Gastroesophageal sphincter (tissue), 4 donors: ENCODE data around the gene POLR2L. TPM values are rescaled to one million over a fixed set of nuclear protein-coding genes. Genes with fewer than 3 reads are reported as not detected.

Source experiments
- ATAC-seq: fragments of 150-250 bp; one replicate; pipeline ENCODE4 v1.9.1; 2016; ENCODE audit warnings: mild to moderate bottlenecking, moderate library complexity
- H3K27ac ChIP-seq, 4 donors: fragments of 200-600 bp; sonication (generic) in 3 of 4; 1 replicate in 3 of 4; 2 replicates in 1 of 4; pipeline ENCODE4 v1.5.1; 2016 to 2019
- H3K27me3 ChIP-seq: fragments of 200-600 bp; sonication (generic); one replicate; pipeline ENCODE4 v1.5.1; 2019
- H3K36me3 ChIP-seq, 2 donors: fragments of 200-600 bp; sonication (generic); one replicate each; pipeline ENCODE4 v1.5.1; 2019; ENCODE audit warnings: control low read depth in 1 of 2
- H3K4me1 ChIP-seq, 3 donors: fragments of 200-600 bp; sonication (generic); 1 replicate in 2 of 3; 2 replicates in 1 of 3; pipeline ENCODE4 v1.5.1; 2016 to 2019; ENCODE audit warnings: control low read depth in 2 of 3
- H3K4me3 ChIP-seq, 2 donors: fragments of 200-600 bp; sonication (generic); one replicate each; pipeline ENCODE4 v1.5.1; 2019; ENCODE audit warnings: mild to moderate bottlenecking in 1 of 2, moderate library complexity in 1 of 2
- H3K9me3 ChIP-seq, 3 donors: fragments of 200-600 bp; sonication (generic); one replicate each; pipeline ENCODE4 v1.5.1; 2017 to 2019; ENCODE audit warnings: control low read depth in 2 of 3
- EP300 ChIP-seq: sonication (generic); formaldehyde crosslinking; IDR thresholded peaks from one replicate; pipeline ENCODE4 v1.6.1; 2017; ENCODE audit warnings: antibody characterized with exemption, mild to moderate bottlenecking
- POLR2A ChIP-seq, 2 donors: fragments of 450-650 bp; IDR thresholded peaks; one replicate each; pipeline ENCODE4 v1.6.1; 2017; ENCODE audit warnings: antibody characterized with exemption in 2 of 2, mild to moderate bottlenecking in 2 of 2, moderate library complexity in 1 of 2
- POLR2AphosphoS5 ChIP-seq: sonication (generic); formaldehyde crosslinking; IDR thresholded peaks from one replicate; pipeline ENCODE4 v1.6.1; 2017; ENCODE audit warnings: antibody characterized with exemption
- WGBS, 2 donors: methylation state at CpG; one replicate each; pipeline ENCODE4 v1.1.5; 2018; ENCODE audit warnings: low coverage in 1 of 2; 5-methylcytosine and 5-hydroxymethylcytosine counted together
- total RNA-seq, 4 donors: library from RNA; depleted of rRNA; stranded (reverse); fragments of >200 nt; gene quantifications; one replicate each; pipeline ENCODE4 v1.1.0, GENCODE V29; 2016
- TF ChIP-seq, protein P1 (sequence below), 4 experiments: fragments of 200-600 bp in 2 of 4; fragments of 450-650 bp in 2 of 4; sonication (generic) in 1 of 4; IDR thresholded peaks; one replicate each; pipeline ENCODE4 v1.5.1; 2017 to 2019; ENCODE audit warnings: antibody characterized with exemption in 4 of 4, mild to moderate bottlenecking in 2 of 4, moderate library complexity in 2 of 4

Gene POLR2L
- total RNA-seq, 4 donors from 2014 or later, result 65.5 to 86.0 (median 71.8) TPM

DNA sequence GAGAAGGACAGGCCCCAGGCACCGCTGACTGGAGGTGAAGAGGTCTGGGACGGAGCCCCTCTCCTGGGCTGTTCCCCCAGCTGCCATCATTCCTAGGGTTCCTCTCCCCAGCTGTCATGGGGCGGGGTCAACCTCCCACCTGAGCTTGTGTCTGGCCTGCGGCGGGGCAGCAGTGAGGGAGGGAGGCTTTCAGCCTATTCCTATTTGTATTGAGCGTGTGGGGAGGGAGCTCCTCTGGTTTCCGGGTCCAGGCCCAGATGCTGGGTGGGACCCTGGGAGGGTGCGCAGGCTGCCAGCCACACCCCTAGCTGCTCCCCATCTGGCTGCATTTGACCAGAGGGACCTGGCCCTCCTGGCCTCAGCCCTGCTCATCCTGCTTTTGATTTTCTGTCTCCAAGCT, 14.1 kb upstream of the POLR2L start:
- Histone ChIP-seq H3K9me3 (no peaks in the 10 kb centered on the region), H3K27me3 (no peaks in the 10 kb centered on the region), H3K27ac (no peak overlapping the region), H3K4me3 (no peak overlapping the region), H3K4me1 (peaks cover 0 to 85% (median 17%) of the 10 kb centered on the region in 3 donors), H3K36me3 (peaks cover 0 to 39% of the 10 kb centered on the region in 2 donors)
- TF ChIP-seq EP300 (no peak), POLR2A (IDR thresholded peaks at IDR 0.05) (no peak), POLR2AphosphoS5 (no peak)
- TF ChIP-seq, protein P1, sequence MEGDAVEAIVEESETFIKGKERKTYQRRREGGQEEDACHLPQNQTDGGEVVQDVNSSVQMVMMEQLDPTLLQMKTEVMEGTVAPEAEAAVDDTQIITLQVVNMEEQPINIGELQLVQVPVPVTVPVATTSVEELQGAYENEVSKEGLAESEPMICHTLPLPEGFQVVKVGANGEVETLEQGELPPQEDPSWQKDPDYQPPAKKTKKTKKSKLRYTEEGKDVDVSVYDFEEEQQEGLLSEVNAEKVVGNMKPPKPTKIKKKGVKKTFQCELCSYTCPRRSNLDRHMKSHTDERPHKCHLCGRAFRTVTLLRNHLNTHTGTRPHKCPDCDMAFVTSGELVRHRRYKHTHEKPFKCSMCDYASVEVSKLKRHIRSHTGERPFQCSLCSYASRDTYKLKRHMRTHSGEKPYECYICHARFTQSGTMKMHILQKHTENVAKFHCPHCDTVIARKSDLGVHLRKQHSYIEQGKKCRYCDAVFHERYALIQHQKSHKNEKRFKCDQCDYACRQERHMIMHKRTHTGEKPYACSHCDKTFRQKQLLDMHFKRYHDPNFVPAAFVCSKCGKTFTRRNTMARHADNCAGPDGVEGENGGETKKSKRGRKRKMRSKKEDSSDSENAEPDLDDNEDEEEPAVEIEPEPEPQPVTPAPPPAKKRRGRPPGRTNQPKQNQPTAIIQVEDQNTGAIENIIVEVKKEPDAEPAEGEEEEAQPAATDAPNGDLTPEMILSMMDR (IDR thresholded peaks at IDR 0.05), result no peak
- 67 to 83% methylated on average over 1 of the region's 8 CpGs for WGBS, 2 donors
- ATAC-seq, result no peak

DNA sequence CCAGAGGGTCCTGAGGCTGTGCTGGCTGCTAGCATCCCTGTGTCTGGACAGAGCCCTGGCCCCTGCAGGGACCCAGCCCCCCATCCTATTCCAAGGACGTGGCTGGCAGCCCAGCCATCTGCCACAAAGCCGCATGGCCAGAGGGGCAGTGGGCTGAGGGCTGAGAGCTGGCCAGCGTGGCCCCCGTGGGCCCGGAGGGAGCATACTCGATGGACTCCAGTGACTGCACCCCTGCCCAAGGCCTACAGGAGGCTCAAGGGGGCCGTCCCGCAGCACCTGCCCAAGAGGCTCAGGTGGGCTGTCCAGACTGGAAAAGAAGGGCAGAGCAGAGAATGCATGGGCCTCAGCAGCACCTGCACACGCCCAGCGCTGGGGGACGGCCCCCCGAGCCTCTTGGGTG, 13.5 kb upstream of the POLR2L start:
- no peaks in the 10 kb centered on the region for H3K27me3 ChIP-seq
- ATAC-seq, result no peak
- TF ChIP-seq, protein P1 (IDR thresholded peaks at IDR 0.05), result no peak
- no peak for TF ChIP-seq POLR2A (IDR thresholded peaks at IDR 0.05)
- TF ChIP-seq POLR2AphosphoS5, result no peak
- no peak for TF ChIP-seq EP300
- no peak overlapping the region for H3K4me3 ChIP-seq
- 67 to 83% methylated on average over 1 of the region's 12 CpGs for WGBS, 2 donors
- peaks cover 0 to 39% of the 10 kb centered on the region in 2 donors for H3K36me3 ChIP-seq
- H3K9me3 ChIP-seq, result no peaks in the 10 kb centered on the region
- H3K4me1 ChIP-seq, result peaks cover 0 to 85% (median 19%) of the 10 kb centered on the region in 3 donors
- H3K27ac ChIP-seq, result no peak overlapping the region

DNA sequence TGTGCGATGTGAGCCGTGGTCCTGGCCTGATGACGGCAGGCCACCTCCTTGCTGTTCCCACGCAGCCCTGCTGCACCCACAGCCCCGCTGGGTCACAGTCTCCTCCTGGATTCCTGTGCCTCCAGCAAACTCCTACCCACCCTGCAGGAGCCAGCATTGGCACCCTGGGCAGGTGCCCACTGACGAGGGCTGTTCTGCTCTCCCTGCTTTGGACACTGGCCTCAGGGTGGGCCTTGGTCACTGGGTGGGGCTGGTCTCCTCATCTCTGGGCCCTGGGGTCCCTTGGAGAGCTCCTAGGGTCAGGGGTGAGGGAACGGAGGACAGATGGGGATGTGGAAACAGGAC, 13.0 kb upstream of the POLR2L start:
- H3K4me1 ChIP-seq, result peaks cover 0 to 85% (median 23%) of the 10 kb centered on the region in 3 donors
- no peak overlapping the region for H3K4me3 ChIP-seq
- TF ChIP-seq, protein P1 (IDR thresholded peaks at IDR 0.05), result no peak
- no peak for TF ChIP-seq EP300
- no peak for TF ChIP-seq POLR2A (IDR thresholded peaks at IDR 0.05)
- no peak for TF ChIP-seq POLR2AphosphoS5
- no peak for ATAC-seq
- no peaks in the 10 kb centered on the region for H3K27me3 ChIP-seq
- no peaks in the 10 kb centered on the region for H3K9me3 ChIP-seq
- no CpG with 5 or more reads among the region's 7 CpGs for WGBS, 2 donors
- H3K36me3 ChIP-seq, result peaks cover 0 to 41% of the 10 kb centered on the region in 2 donors
- no peak overlapping the region for H3K27ac ChIP-seq

DNA sequence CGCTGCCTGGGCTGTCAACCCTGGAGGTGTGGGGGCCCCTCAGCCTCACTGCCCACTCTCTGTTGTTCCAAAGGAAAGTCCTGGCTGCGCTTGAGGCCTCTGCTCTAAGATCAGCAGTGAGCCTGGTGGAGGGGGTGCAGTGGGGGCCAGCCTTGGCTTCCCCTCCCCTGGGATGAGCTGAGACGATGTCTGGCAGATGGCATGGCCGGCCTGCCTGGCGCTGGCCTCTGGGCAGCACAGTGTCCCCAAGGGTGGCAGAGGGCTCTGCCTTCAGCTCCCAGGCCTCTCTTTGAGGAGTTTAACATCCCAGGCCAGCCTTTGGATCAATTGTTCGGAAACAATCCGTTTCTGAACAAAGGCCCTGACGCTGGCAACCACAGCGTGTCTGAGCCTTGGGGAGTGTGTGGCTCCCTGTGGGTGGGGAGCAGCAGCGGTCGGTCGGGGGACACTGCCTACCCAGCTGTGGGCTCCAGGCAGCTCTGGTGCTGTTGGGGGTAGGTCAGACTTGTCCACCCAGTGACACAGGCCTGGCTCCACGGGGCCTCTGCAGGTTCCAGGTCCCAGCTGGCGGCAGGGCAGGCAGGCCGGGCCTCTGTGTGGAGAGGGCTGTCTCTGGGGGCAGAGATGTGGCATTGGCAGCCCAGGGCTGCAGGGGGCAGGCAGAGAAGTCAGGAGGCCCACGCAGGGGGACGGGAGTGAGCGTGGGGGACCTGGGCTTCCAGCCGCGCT, 12.4 kb upstream of the POLR2L start:
- peaks cover 0 to 85% (median 22%) of the 10 kb centered on the region in 3 donors for H3K4me1 ChIP-seq
- TF ChIP-seq POLR2A (IDR thresholded peaks at IDR 0.05) (no peak), EP300 (no peak), POLR2AphosphoS5 (no peak)
- peaks cover 0 to 44% of the 10 kb centered on the region in 2 donors for H3K36me3 ChIP-seq
- H3K27me3 ChIP-seq, result no peaks in the 10 kb centered on the region
- H3K4me3 ChIP-seq, result no peak overlapping the region
- WGBS, 2 donors, result no CpG with 5 or more reads among the region's 20 CpGs
- H3K9me3 ChIP-seq, result no peaks in the 10 kb centered on the region
- H3K27ac ChIP-seq, result no peak overlapping the region
- no peak for ATAC-seq

DNA sequence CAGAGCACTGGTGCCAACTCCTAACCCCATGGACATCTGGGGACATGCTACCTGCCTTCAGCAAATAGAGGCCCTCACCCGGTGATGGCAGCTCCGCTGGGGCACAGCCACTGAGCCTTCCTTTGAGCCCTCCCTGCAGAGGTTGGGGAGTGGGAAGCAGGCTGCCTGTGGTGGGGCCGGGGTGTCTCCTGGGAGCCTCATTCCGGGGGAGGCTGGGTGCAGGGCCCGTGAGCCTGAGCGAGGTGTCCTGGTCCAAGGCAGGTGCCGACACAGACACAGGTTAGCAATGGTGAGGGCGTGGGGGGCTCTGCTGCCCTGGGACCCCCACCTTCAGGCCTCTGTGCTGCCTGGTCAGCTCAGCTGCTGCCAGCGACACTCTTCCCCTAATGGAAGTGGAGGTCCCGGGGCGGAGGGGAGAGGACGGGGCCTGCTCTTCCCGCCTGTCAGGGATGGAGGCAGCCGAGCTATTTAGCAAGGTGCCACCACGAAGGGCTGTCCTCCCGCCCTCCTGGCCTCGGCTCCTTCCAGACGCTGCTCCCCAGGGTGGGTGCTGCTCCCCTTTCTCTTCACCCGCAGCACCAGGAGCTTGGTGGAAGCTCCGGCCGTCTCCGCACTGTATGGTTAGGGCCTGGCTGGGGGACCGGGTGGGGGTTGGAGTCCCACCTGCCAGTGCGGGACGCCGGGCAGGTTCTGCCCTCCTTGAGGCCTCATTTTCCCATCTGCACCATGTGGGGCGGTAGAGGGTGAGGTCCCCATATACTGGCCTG, 11.5 kb upstream of the POLR2L start:
- peaks cover 0 to 44% of the 10 kb centered on the region in 2 donors for H3K36me3 ChIP-seq
- ATAC-seq, result no peak
- peaks cover 4% of the 10 kb centered on the region for H3K27me3 ChIP-seq
- no peaks in the 10 kb centered on the region for H3K9me3 ChIP-seq
- H3K4me3 ChIP-seq, result no peak overlapping the region
- H3K4me1 ChIP-seq, result peaks cover 0 to 84% (median 23%) of the 10 kb centered on the region in 3 donors
- no CpG with 5 or more reads among the region's 27 CpGs for WGBS, 2 donors
- no peak for TF ChIP-seq POLR2A (IDR thresholded peaks at IDR 0.05)
- TF ChIP-seq EP300, result no peak
- TF ChIP-seq, protein P1 (IDR thresholded peaks at IDR 0.05), result no peak
- no peak for TF ChIP-seq POLR2AphosphoS5
- H3K27ac ChIP-seq, result peak overlapping the region in 1 of 4 donors; percentile 27
